Caco-2 (cell line): ENCODE data around the gene DAGLB. TPM values are rescaled to one million over a fixed set of nuclear protein-coding genes. Genes with fewer than 3 reads are reported as not detected.

ENCODE experiments used
- BruUV-seq: library from RNA; stranded (reverse); fragments of 400-500 nt; replicated peaks from 2 replicates; lab custom pipeline; 2021; lab: Mats Ljungman, UMichigan
- CTCF ChIA-PET: fragments of 300-600 bp; sonication (Branson Sonifier 250); formaldehyde crosslinking; loops from one replicate; lab custom pipeline; 2022; ENCODE audit warnings: antibody characterized with exemption; lab: Charles Lee
- POLR2A ChIA-PET: fragments of 300-600 bp; sonication (Branson Sonifier 250); formaldehyde crosslinking; loops from one replicate; lab custom pipeline; 2022; ENCODE audit warnings: antibody characterized with exemption; lab: Charles Lee
- DNase-seq, 2 experiments: peaks; one replicate each; pipeline versions ENCODE4 v3.0.0 to v3.0.0-alpha.2; 2020 to 2022
- H3K27me3 ChIP-seq: replicated peaks from 2 replicates; pipeline ENCODE4 v1.6.0; 2011; ENCODE audit warnings: low read length; ENCODE audit not compliant: control insufficient read depth, insufficient read depth
- H3K36me3 ChIP-seq: 2 replicates; pipeline ENCODE4 v1.5.1; 2011; ENCODE audit warnings: low read length; ENCODE audit not compliant: control insufficient read depth, insufficient read depth
- H3K4me1 ChIP-seq: fragments of 250-450 bp; sonication (Bioruptor Pico); 2 replicates; pipeline ENCODE4 v1.5.1; 2020; ENCODE audit warnings: mild to moderate bottlenecking
- H3K4me3 ChIP-seq: 2 replicates; pipeline ENCODE4 v1.5.1; 2011; ENCODE audit warnings: low read depth, mild to moderate bottlenecking, control low read depth, low read length
- H3K9me3 ChIP-seq: fragments of 250-450 bp; sonication (Bioruptor Pico); 2 replicates; pipeline ENCODE4 v1.5.1; 2020; ENCODE audit warnings: mild to moderate bottlenecking, moderate library complexity
- H3K27ac Mint-ChIP-seq: one replicate; pipeline ENCODE4 v1.8.0; 2022; ENCODE audit warnings: mixed read lengths; ENCODE audit not compliant: unreplicated experiment
- H3K27me3 Mint-ChIP-seq: one replicate; pipeline ENCODE4 v1.8.0; 2022; ENCODE audit warnings: mixed read lengths; ENCODE audit not compliant: insufficient read depth, unreplicated experiment
- H3K36me3 Mint-ChIP-seq: one replicate; pipeline ENCODE4 v1.8.0; 2022; ENCODE audit warnings: mild to moderate bottlenecking, mixed read lengths; ENCODE audit not compliant: insufficient read depth, unreplicated experiment
- H3K4me1 Mint-ChIP-seq: one replicate; pipeline ENCODE4 v1.8.0; 2022; ENCODE audit warnings: low read depth, mixed read lengths; ENCODE audit not compliant: unreplicated experiment
- H3K4me3 Mint-ChIP-seq: one replicate; pipeline ENCODE4 v1.8.0; 2022; ENCODE audit warnings: mild to moderate bottlenecking, moderate library complexity, mixed read lengths; ENCODE audit not compliant: unreplicated experiment
- H3K9me3 Mint-ChIP-seq: one replicate; pipeline ENCODE4 v1.8.0; 2022; ENCODE audit warnings: mixed read lengths; ENCODE audit not compliant: unreplicated experiment
- CTCF ChIP-seq, 2 experiments: fragments of 200-600 bp in 1 of 2; IDR thresholded peaks; 1 replicate in 1 of 2; 2 replicates in 1 of 2; pipeline versions ENCODE4 v1.5.1 to v1.8.0; 2011 to 2022; ENCODE audit warnings: antibody characterized with exemption in 1 of 2, control low read depth in 1 of 2, inconsistent platforms in 1 of 2, low read depth in 1 of 2, low read length in 1 of 2, mild to moderate bottlenecking in 1 of 2, moderate library complexity in 1 of 2; ENCODE audit not compliant: insufficient read depth in 1 of 2, severe bottlenecking in 1 of 2, unreplicated experiment in 1 of 2
- intact Hi-C: fragments of 100-400 bp; cut with micrococcal nuclease; formaldehyde crosslinking; loops from one replicate; pipeline ENCODE4 v1.10.0; 2022; ENCODE audit not compliant: unreplicated experiment
- total RNA-seq: library from RNA; stranded (reverse); gene quantifications from 2 replicates; pipeline ENCODE4 v1.2.3, GENCODE V29; 2022

The DAGLB gene
- total RNA-seq, 1 experiment from 2014 or later, result 25.8 TPM

GRCh38 chr7:6386779-6387178 is 61.0 kb downstream of the DAGLB start:
- Mint-ChIP-seq H3K4me1 (peaks cover 17% of the 10 kb centered on the region), H3K27me3 (no peaks in the 10 kb centered on the region), H3K36me3 (peaks cover 63% of the 10 kb centered on the region), H3K4me3 (no peak overlapping the region), H3K27ac (no peak overlapping the region), H3K9me3 (no peaks in the 10 kb centered on the region)
- Histone ChIP-seq H3K4me3 (no peak overlapping the region), H3K4me1 (peaks cover 35% of the 10 kb centered on the region), H3K9me3 (no peaks in the 10 kb centered on the region), H3K27me3 (no peaks in the 10 kb centered on the region), H3K36me3 (peaks cover 2% of the 10 kb centered on the region)
- POLR2A ChIA-PET, result interaction anchor here (0.7 kb wide), 1 partner anchor 73 kb away, joined by 3 read pairs; no protein-coding TSS in a partner anchor
- no peak for TF ChIP-seq CTCF (IDR thresholded peaks at IDR 0.05; ENCODE audit: insufficient read depth in 1 of 2, low read depth in 1 of 2, low read length in 1 of 2, severe bottlenecking in 1 of 2, unreplicated experiment in 1 of 2)
- CTCF ChIA-PET, result no interaction called here
- BruUV-seq, result no TSS peak
- intact Hi-C loops, result loop anchor here (10.0 kb wide), 1 partner anchor 48 kb away; no protein-coding TSS in a partner anchor
- no peak for DNase-seq

GRCh38 chr7:6385909-6386560 is 61.7 kb downstream of the DAGLB start:
- no peaks in the 10 kb centered on the region for H3K27me3 ChIP-seq
- peaks cover 2% of the 10 kb centered on the region for H3K36me3 ChIP-seq
- no peaks in the 10 kb centered on the region for H3K27me3 Mint-ChIP-seq
- peaks cover 62% of the 10 kb centered on the region for H3K36me3 Mint-ChIP-seq
- POLR2A ChIA-PET, result no interaction called here
- no peak overlapping the region for H3K4me3 ChIP-seq
- peaks cover 17% of the 10 kb centered on the region for H3K4me1 Mint-ChIP-seq
- H3K27ac Mint-ChIP-seq, result peak overlapping the region; percentile 81
- peak overlapping the region; percentile 36 for H3K4me3 Mint-ChIP-seq
- DNase-seq, result no peak
- TF ChIP-seq CTCF (IDR thresholded peaks at IDR 0.05; ENCODE audit: insufficient read depth in 1 of 2, low read depth in 1 of 2, low read length in 1 of 2, severe bottlenecking in 1 of 2, unreplicated experiment in 1 of 2), result no peak
- H3K9me3 ChIP-seq, result no peaks in the 10 kb centered on the region
- intact Hi-C loops, result loop anchor here (10.0 kb wide), 1 partner anchor 49 kb away; no protein-coding TSS in a partner anchor
- H3K4me1 ChIP-seq, result peaks cover 35% of the 10 kb centered on the region
- CTCF ChIA-PET, result interaction anchor here (0.6 to 0.8 kb wide), 2 partner anchors 10 to 25 kb away, joined by 3 to 7 read pairs; no protein-coding TSS in a partner anchor
- no peaks in the 10 kb centered on the region for H3K9me3 Mint-ChIP-seq
- BruUV-seq, result no TSS peak

- ChIA-PET POLR2A (no interaction called here), CTCF (interaction anchor here (0.8 kb wide), 1 partner anchor 10 kb away, joined by 3 read pairs; no protein-coding TSS in a partner anchor)
- H3K9me3 ChIP-seq, result no peaks in the 10 kb centered on the region
- peak in 1 of 2 experiments; percentile 69 for DNase-seq
- Mint-ChIP-seq H3K36me3 (peaks cover 62% of the 10 kb centered on the region), H3K27ac (peak overlapping the region; percentile 81), H3K4me3 (peak overlapping the region; percentile 36), H3K4me1 (peaks cover 17% of the 10 kb centered on the region), H3K27me3 (no peaks in the 10 kb centered on the region), H3K9me3 (no peaks in the 10 kb centered on the region)
- no TSS peak for BruUV-seq
- H3K36me3 ChIP-seq, result peaks cover 2% of the 10 kb centered on the region
- H3K4me3 ChIP-seq, result no peak overlapping the region
- H3K4me1 ChIP-seq, result peaks cover 35% of the 10 kb centered on the region
- TF ChIP-seq CTCF (IDR thresholded peaks at IDR 0.05; ENCODE audit: insufficient read depth in 1 of 2, low read depth in 1 of 2, low read length in 1 of 2, severe bottlenecking in 1 of 2, unreplicated experiment in 1 of 2), result no peak
- intact Hi-C loops, result loop anchor here (10.0 kb wide), 1 partner anchor 50 kb away; no protein-coding TSS in a partner anchor
- H3K27me3 ChIP-seq, result no peaks in the 10 kb centered on the region
These were observed 62.5 kb downstream of the DAGLB start for GRCh38 chr7:6385110-6385781.
